ENCODE data around the gene TUBG1.
"Not testable (repeated sequence)": the region's sequence is repeated elsewhere in the genome, so short reads cannot be mapped to it uniquely, and the experiment has no call there.

DNA sequence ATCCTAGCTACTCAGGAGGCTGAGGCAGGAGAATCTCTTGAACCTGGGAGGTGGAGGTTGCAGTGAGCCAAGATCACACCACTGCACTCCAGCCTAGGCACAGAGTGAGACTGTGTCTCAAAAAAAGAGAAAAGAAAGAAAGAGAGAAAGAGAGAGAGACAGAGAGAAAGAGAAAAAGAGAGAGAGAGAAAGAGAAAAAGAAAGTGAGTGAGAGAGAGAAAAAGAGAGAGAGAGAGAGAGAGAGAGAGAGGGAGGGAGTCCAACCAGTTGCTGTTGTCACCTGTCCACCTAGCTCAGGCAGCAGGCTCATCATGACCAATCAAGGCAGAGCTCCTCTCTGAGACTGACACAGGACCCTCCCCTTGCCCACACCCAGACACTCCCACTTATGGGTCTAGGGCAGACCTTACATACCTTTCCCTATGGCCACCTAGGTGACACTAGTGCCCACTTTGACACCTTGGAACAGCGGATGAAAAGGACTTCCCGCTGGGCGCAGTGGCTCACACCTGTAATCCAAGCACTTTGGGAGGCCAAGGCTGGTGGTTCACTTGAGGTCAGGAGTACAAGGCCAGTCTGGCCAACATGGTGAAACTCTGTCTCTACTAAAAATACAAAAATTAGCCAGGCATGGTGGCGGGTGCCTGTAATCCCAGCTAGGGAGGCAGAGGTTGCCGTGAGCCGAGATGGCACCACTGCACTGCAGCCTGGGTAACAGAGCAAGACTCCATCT, 17.7 kb downstream of the TUBG1 start:
- TF ChIP-seq EZH2 (IDR thresholded peaks at IDR 0.05; ENCODE audit: low read length), result not testable (repeated sequence)
- TF ChIP-seq, protein P1, sequence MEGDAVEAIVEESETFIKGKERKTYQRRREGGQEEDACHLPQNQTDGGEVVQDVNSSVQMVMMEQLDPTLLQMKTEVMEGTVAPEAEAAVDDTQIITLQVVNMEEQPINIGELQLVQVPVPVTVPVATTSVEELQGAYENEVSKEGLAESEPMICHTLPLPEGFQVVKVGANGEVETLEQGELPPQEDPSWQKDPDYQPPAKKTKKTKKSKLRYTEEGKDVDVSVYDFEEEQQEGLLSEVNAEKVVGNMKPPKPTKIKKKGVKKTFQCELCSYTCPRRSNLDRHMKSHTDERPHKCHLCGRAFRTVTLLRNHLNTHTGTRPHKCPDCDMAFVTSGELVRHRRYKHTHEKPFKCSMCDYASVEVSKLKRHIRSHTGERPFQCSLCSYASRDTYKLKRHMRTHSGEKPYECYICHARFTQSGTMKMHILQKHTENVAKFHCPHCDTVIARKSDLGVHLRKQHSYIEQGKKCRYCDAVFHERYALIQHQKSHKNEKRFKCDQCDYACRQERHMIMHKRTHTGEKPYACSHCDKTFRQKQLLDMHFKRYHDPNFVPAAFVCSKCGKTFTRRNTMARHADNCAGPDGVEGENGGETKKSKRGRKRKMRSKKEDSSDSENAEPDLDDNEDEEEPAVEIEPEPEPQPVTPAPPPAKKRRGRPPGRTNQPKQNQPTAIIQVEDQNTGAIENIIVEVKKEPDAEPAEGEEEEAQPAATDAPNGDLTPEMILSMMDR (optimal IDR thresholded peaks at IDR 0.05 in 1 of 3, IDR thresholded peaks at IDR 0.05 in 1 of 3, conservative IDR thresholded peaks at IDR 0.05 in 1 of 3; ENCODE audit: extremely low read depth in 1 of 3, insufficient read depth in 2 of 3, low read length in 3 of 3), result not testable (repeated sequence)

Data from keratinocyte (primary cell).